Stimulated activated CD8-positive, alpha-beta memory T cell treated with anti-CD3 and anti-CD28 coated beads, Interleukin-15, amount 100 ng/mL, for 4 hours (primary cell): ENCODE results near the gene YARS1.

Experiments
- DNase-seq, 2 donors: peaks; one replicate each; pipeline ENCODE4 v3.0.0-alpha.2; 2020; ENCODE audit warnings: low read depth in 2 of 2

The YARS1 gene

GRCh38 chr1:32744071-32744425 is 73.1 kb downstream of the YARS1 start:
- DNase-seq = no peak

GRCh38 chr1:32743380-32744070 is 73.6 kb downstream of the YARS1 start:
- no peak for DNase-seq

GRCh38 chr1:32742956-32743355 is 74.2 kb downstream of the YARS1 start:
- no peak for DNase-seq

GRCh38 chr1:32742199-32742947 is 74.8 kb downstream of the YARS1 start:
- DNase-seq = no peak

- DNase-seq = no peak
Measured at GRCh38 chr1:32741413-32742198, 75.6 kb downstream of the YARS1 start.

GRCh38 chr1:32741059-32741412 is 76.1 kb downstream of the YARS1 start:
- no peak for DNase-seq

- DNase-seq = no peak
Measured at GRCh38 chr1:32736812-32737791, 80.1 kb downstream of the YARS1 start.

GRCh38 chr1:32733582-32734321 is 83.4 kb downstream of the YARS1 start:
- DNase-seq = no peak

- no peak for DNase-seq
Measured at GRCh38 chr1:32729254-32730046, 87.7 kb downstream of the YARS1 start.

GRCh38 chr1:32728413-32729077 is 88.6 kb downstream of the YARS1 start:
- no peak for DNase-seq

GRCh38 chr1:32727876-32728275 is 89.3 kb downstream of the YARS1 start:
- no peak for DNase-seq

- DNase-seq = no peak
Measured at GRCh38 chr1:32725615-32725982, 91.6 kb downstream of the YARS1 start.
